ENCODE measurements around the gene CALML3. TPM values are rescaled to one million over a fixed set of nuclear protein-coding genes. Genes with fewer than 3 reads are reported as not detected.

Gene CALML3
- total and polyA plus RNA-seq, 10 of the 15 experiments (the other 5 are each of a cell fraction or from before 2014, with no cell fraction given) = not detected

- in situ Hi-C loops (cut with MboI) = no loop called here
These were observed 46.6 kb upstream of the CALML3 start for GRCh38 chr10:5477948-5478693.

More at GRCh38 chr10:5477948-5478693, 46.6 kb upstream of the CALML3 start:
- SMC1A ChIA-PET (ENCODE audit: uncharacterized antibody, unreplicated experiment) = no interaction called here
- TF ChIP-seq MEF2A (IDR thresholded peaks at IDR 0.05; ENCODE audit: insufficient read depth, low read depth, low read length) = no peak
- TF ChIP-seq NFXL1 (IDR thresholded peaks at IDR 0.05; ENCODE audit: borderline replicate concordance) = no peak
- TF ChIP-seq RFX5 (IDR thresholded peaks at IDR 0.05; ENCODE audit: low read depth, low read length) = no peak
- no peak for TF ChIP-seq ZBTB40 (IDR thresholded peaks at IDR 0.05; ENCODE audit: borderline replicate concordance)
- no peak for TF ChIP-seq NBN (IDR thresholded peaks at IDR 0.05)
- no peak for TF ChIP-seq ZBED1 (IDR thresholded peaks at IDR 0.05; ENCODE audit: borderline replicate concordance)
- TF ChIP-seq SIX5 (IDR thresholded peaks at IDR 0.05; ENCODE audit: low read depth, low read length, severe bottlenecking) = no peak
- TF ChIP-seq IRF3 (IDR thresholded peaks at IDR 0.05) = no peak
- no peak for TF ChIP-seq ELK1 (IDR thresholded peaks at IDR 0.05; ENCODE audit: low read depth, low read length)
- TF ChIP-seq NR2C1 (IDR thresholded peaks at IDR 0.05) = no peak
- no peak for TF ChIP-seq ZNF622 (IDR thresholded peaks at IDR 0.05)
- no peak for TF ChIP-seq PAX8 (IDR thresholded peaks at IDR 0.05)
- no peak for TF ChIP-seq TCF3 (IDR thresholded peaks at IDR 0.05; ENCODE audit: borderline replicate concordance, insufficient read depth, low read depth, low read length)
- Histone ChIP-seq H3K27me3 (replicated peaks in 1 of 2; ENCODE audit: control insufficient read depth in 2 of 2, insufficient read depth in 2 of 2, low read length in 1 of 2) (peaks cover 2 to 7% of the 10 kb centered on the region in 2 experiments; a peak in 2 of 4 replicates), H3K79me2 (ENCODE audit: control insufficient read depth, insufficient read depth, low read length) (no peaks in the 10 kb centered on the region), H2AFZ (ENCODE audit: control insufficient read depth, low read depth, low read length) (no peak overlapping the region), H3K27ac (ENCODE audit: control insufficient read depth, insufficient read depth) (no peak overlapping the region), H3K9me3 (replicated peaks; ENCODE audit: control insufficient read depth, insufficient read depth, low read length) (no peaks in the 10 kb centered on the region; the same call in 2 of the 3 replicates), H3K4me3 (no peak overlapping the region), H3K9ac (ENCODE audit: control insufficient read depth, insufficient read depth, low read length) (no peak overlapping the region), H4K20me1 (ENCODE audit: control insufficient read depth, insufficient read depth) (no peaks in the 10 kb centered on the region), H3K36me3 (ENCODE audit: control insufficient read depth in 2 of 2, insufficient read depth in 2 of 2, low read length in 1 of 2) (no peaks in the 10 kb centered on the region), H3K4me1 (ENCODE audit: control insufficient read depth, insufficient read depth, low read length) (no peaks in the 10 kb centered on the region; the same call in 1 of the 2 replicates), H3K4me2 (ENCODE audit: control insufficient read depth, insufficient read depth) (no peak overlapping the region)
- RAD21 ChIA-PET (ENCODE audit: unreplicated experiment) = no interaction called here
- POLR2A ChIA-PET = no interaction called here
- DNase-seq (ENCODE audit: low read depth, low spot score) = no peak
- whole genome bisulfite sequencing (ENCODE audit: insufficient coverage, insufficient replicate concordance, low lambda C conversion rate, missing lambda C conversion rate) = 66% methylated on average over 11 of the region's 11 CpGs
- no peak for ATAC-seq
- no peak for FAIRE-seq
- intact Hi-C loops (cut with micrococcal nuclease; ENCODE audit: unreplicated experiment) = no loop called here
- CTCF ChIA-PET = no interaction called here
- BruUV-seq (replicated peaks) = no TSS peak

Measured in GM12878 (cell line).